OCI-LY7 (cell line): ENCODE results near the gene PHACTR4. TPM values are rescaled to one million over a fixed set of nuclear protein-coding genes. Genes with fewer than 3 reads are reported as not detected.

ENCODE experiments used
- BruUV-seq: library from RNA; stranded (reverse); fragments of 400-500 nt; replicated peaks from 2 replicates; lab custom pipeline; 2021; lab: Mats Ljungman, UMichigan
- CTCF ChIA-PET: fragments of 300-600 bp; sonication (Branson Sonifier 250); formaldehyde crosslinking; loops from one replicate; lab custom pipeline; 2022; ENCODE audit warnings: antibody characterized with exemption; ENCODE audit not compliant: unreplicated experiment; lab: Charles Lee
- POLR2A ChIA-PET: fragments of 300-600 bp; sonication (Branson Sonifier 250); formaldehyde crosslinking; loops from one replicate; lab custom pipeline; 2022; ENCODE audit warnings: antibody characterized with exemption; lab: Charles Lee
- DNase-seq: peaks from one replicate; pipeline ENCODE4 v3.0.0-alpha.2; 2015; ENCODE audit warnings: low spot score
- H2AFZ ChIP-seq: fragments of 200-600 bp; sonication (generic), shearing (Covaris generic); 2 replicates; pipeline ENCODE4 v1.6.1; 2014; ENCODE audit warnings: mild to moderate bottlenecking, antibody characterized with exemption, low read length, moderate library complexity
- H3K27ac ChIP-seq: fragments of 200-600 bp; sonication (generic); 2 replicates; pipeline ENCODE4 v1.5.1; 2014; ENCODE audit warnings: mixed run types, low read depth, mild to moderate bottlenecking, moderate library complexity, low read length, inconsistent platforms; ENCODE audit not compliant: poor library complexity, severe bottlenecking
- H3K36me3 ChIP-seq: fragments of 200-600 bp; sonication (generic); 2 replicates; pipeline ENCODE4 v1.6.1; 2014; ENCODE audit warnings: mild to moderate bottlenecking, antibody characterized with exemption, low read length, moderate library complexity, mixed read lengths; ENCODE audit not compliant: insufficient read depth
- H3K4me1 ChIP-seq: fragments of 200-600 bp; sonication (generic); 2 replicates; pipeline ENCODE4 v1.5.1; 2014; ENCODE audit warnings: mild to moderate bottlenecking, low read length; ENCODE audit not compliant: insufficient read depth, poor library complexity, severe bottlenecking
- H3K4me2 ChIP-seq: fragments of 200-600 bp; sonication (generic); 2 replicates; pipeline ENCODE4 v1.6.1; 2014; ENCODE audit warnings: mild to moderate bottlenecking, low read length
- H3K4me3 ChIP-seq: fragments of 200-600 bp; sonication (generic); 2 replicates; pipeline ENCODE4 v1.5.1; 2014; ENCODE audit warnings: mild to moderate bottlenecking, low read depth, low read length; ENCODE audit not compliant: poor library complexity, severe bottlenecking
- H3K79me2 ChIP-seq: fragments of 200-600 bp; sonication (generic); 2 replicates; pipeline ENCODE4 v1.6.1; 2016; ENCODE audit warnings: low read depth, mild to moderate bottlenecking, low read length, moderate library complexity, mixed read lengths; ENCODE audit not compliant: insufficient read depth
- H3K9me2 ChIP-seq: fragments of 200-600 bp; sonication (generic); 2 replicates; pipeline ENCODE4 v1.6.1; 2016; ENCODE audit warnings: mild to moderate bottlenecking, low read length, mixed read lengths; ENCODE audit not compliant: insufficient read depth
- H3K9me3 ChIP-seq: fragments of 200-600 bp; sonication (generic); 2 replicates; pipeline ENCODE4 v1.6.1; 2014; ENCODE audit warnings: mild to moderate bottlenecking, mixed run types, low read length, mixed read lengths
- H4K20me1 ChIP-seq: fragments of 200-600 bp; sonication (generic); 2 replicates; pipeline ENCODE4 v1.6.1; 2014; ENCODE audit warnings: mild to moderate bottlenecking, antibody characterized with exemption, low read length, moderate library complexity, mixed read lengths; ENCODE audit not compliant: insufficient read depth
- CTCF ChIP-seq: fragments of 200-600 bp; sonication (generic); conservative IDR thresholded peaks from 2 replicates; pipeline ENCODE4 v1.5.1; 2014; ENCODE audit warnings: mild to moderate bottlenecking, antibody characterized with exemption, low read length, moderate library complexity, mixed read lengths
- EZH2phosphoT487 ChIP-seq: fragments of 200-600 bp; sonication (generic); IDR thresholded peaks from 2 replicates; pipeline ENCODE4 v1.6.1; 2018; ENCODE audit warnings: low read depth, borderline replicate concordance, mild to moderate bottlenecking, mixed run types, antibody characterized with exemption, low read length, moderate library complexity, mixed read lengths
- intact Hi-C: fragments of 100-400 bp; cut with micrococcal nuclease; formaldehyde crosslinking; loops from one replicate; pipeline ENCODE4 v1.10.0; 2022; ENCODE audit not compliant: unreplicated experiment
- total RNA-seq, 2 experiments: library from RNA; depleted of rRNA in 1 of 2; stranded (reverse); fragments of >200 nt in 1 of 2; shearing (Covaris generic) in 1 of 2; gene quantifications; 2 replicates each; pipeline ENCODE4 v1.2.3, GENCODE V29; 2014 to 2022

Gene PHACTR4
- total RNA-seq, 2 experiments from 2014 or later, result 17.8 to 44.9 TPM

GRCh38 chr1:28499553-28499952, 130.0 kb downstream of the PHACTR4 start:
- no peak for DNase-seq

GRCh38 chr1:28501925-28502324, 132.4 kb downstream of the PHACTR4 start:
- TF ChIP-seq CTCF (no peak), EZH2phosphoT487 (no peak)
- intact Hi-C loops, result loop anchor here (10.0 kb wide), 1 partner anchor 417 kb away; the partner anchor contains the start of gene EYA3
- peaks cover 21% of the 10 kb centered on the region for H3K79me2 ChIP-seq

More at GRCh38 chr1:28499553-28499952, 130.0 kb downstream of the PHACTR4 start:
- H3K9me2 ChIP-seq, result no peaks in the 10 kb centered on the region
- H3K36me3 ChIP-seq, result peaks cover 23% of the 10 kb centered on the region
- intact Hi-C loops, result no loop called here
- H2AFZ ChIP-seq, result no peak overlapping the region
- no TSS peak for BruUV-seq
- H3K79me2 ChIP-seq, result no peaks in the 10 kb centered on the region
- no peak for TF ChIP-seq EZH2phosphoT487
- no peak for TF ChIP-seq CTCF
- peaks cover 9% of the 10 kb centered on the region for H3K4me1 ChIP-seq
- no peak overlapping the region for H3K4me3 ChIP-seq
- H3K9me3 ChIP-seq, result no peaks in the 10 kb centered on the region
- no peak overlapping the region for H3K4me2 ChIP-seq
- no peak overlapping the region for H3K27ac ChIP-seq
- no peaks in the 10 kb centered on the region for H4K20me1 ChIP-seq
- POLR2A ChIA-PET, result no interaction called here
- CTCF ChIA-PET, result no interaction called here

GRCh38 chr1:28503117-28503516, 133.6 kb downstream of the PHACTR4 start:
- ChIA-PET CTCF (no interaction called here), POLR2A (no interaction called here)
- intact Hi-C loops, result loop anchor here (10.0 kb wide), 1 partner anchor 418 kb away; the partner anchor contains the start of gene EYA3
- H3K27ac ChIP-seq, result peak overlapping the region; percentile 6
- no peaks in the 10 kb centered on the region for H4K20me1 ChIP-seq
- peaks cover 17% of the 10 kb centered on the region for H3K4me1 ChIP-seq
- no peak overlapping the region for H3K4me3 ChIP-seq
- no TSS peak for BruUV-seq
- H3K4me2 ChIP-seq, result no peak overlapping the region
- no peak overlapping the region for H2AFZ ChIP-seq
- H3K9me3 ChIP-seq, result no peaks in the 10 kb centered on the region
- TF ChIP-seq EZH2phosphoT487, result no peak
- no peak for TF ChIP-seq CTCF
- no peaks in the 10 kb centered on the region for H3K9me2 ChIP-seq
- H3K36me3 ChIP-seq, result peaks cover 28% of the 10 kb centered on the region
- DNase-seq, result no peak
- H3K79me2 ChIP-seq, result peaks cover 33% of the 10 kb centered on the region

More at GRCh38 chr1:28501925-28502324, 132.4 kb downstream of the PHACTR4 start:
- no peaks in the 10 kb centered on the region for H3K9me3 ChIP-seq
- no peaks in the 10 kb centered on the region for H4K20me1 ChIP-seq
- no peak overlapping the region for H3K4me2 ChIP-seq
- no peak overlapping the region for H3K4me3 ChIP-seq
- H3K9me2 ChIP-seq, result no peaks in the 10 kb centered on the region
- peaks cover 19% of the 10 kb centered on the region for H3K36me3 ChIP-seq
- H3K4me1 ChIP-seq, result peaks cover 12% of the 10 kb centered on the region
- no peak overlapping the region for H3K27ac ChIP-seq
- BruUV-seq, result no TSS peak
- H2AFZ ChIP-seq, result no peak overlapping the region
- POLR2A ChIA-PET, result no interaction called here
- no peak for DNase-seq
- CTCF ChIA-PET, result no interaction called here
